KMS-11 (cell line): ENCODE data around the gene GAD1.

Experiments
- H2AFZ ChIP-seq: fragments of 200-600 bp; sonication (generic); 2 replicates; pipeline ENCODE4 v1.6.1; 2016; ENCODE audit warnings: antibody characterized with exemption, mixed run types, low read depth
- H3K27ac ChIP-seq: fragments of 200-600 bp; sonication (generic); 2 replicates; pipeline ENCODE4 v1.6.1; 2016; ENCODE audit warnings: mild to moderate bottlenecking, mixed run types
- H3K27me3 ChIP-seq: fragments of 200-600 bp; sonication (generic); 2 replicates; pipeline ENCODE4 v1.6.1; 2017; ENCODE audit warnings: mild to moderate bottlenecking, low read depth, mixed run types, moderate library complexity; ENCODE audit not compliant: insufficient read depth
- H3K36me3 ChIP-seq: fragments of 200-600 bp; sonication (generic); 2 replicates; pipeline ENCODE4 v1.6.1; 2017; ENCODE audit warnings: mild to moderate bottlenecking, mixed run types; ENCODE audit not compliant: insufficient read depth
- H3K4me1 ChIP-seq: fragments of 200-600 bp; sonication (generic); 2 replicates; pipeline ENCODE4 v1.6.1; 2016; ENCODE audit warnings: mild to moderate bottlenecking, low read depth, mixed run types; ENCODE audit not compliant: poor library complexity, severe bottlenecking
- H3K4me2 ChIP-seq: fragments of 200-600 bp; sonication (generic); 2 replicates; pipeline ENCODE4 v1.7.0; 2016; ENCODE audit warnings: mild to moderate bottlenecking, mixed run types
- H3K4me3 ChIP-seq: fragments of 200-600 bp; sonication (generic); IDR thresholded peaks from 2 replicates; pipeline ENCODE4 v1.6.1; 2017; ENCODE audit warnings: low read depth, low read length, mixed read lengths; ENCODE audit not compliant: insufficient read depth
- H3K79me2 ChIP-seq: fragments of 200-600 bp; sonication (generic); 2 replicates; pipeline ENCODE4 v1.6.1; 2016; ENCODE audit warnings: low read depth, mixed run types; ENCODE audit not compliant: insufficient read depth
- H3K9ac ChIP-seq: fragments of 200-600 bp; sonication (generic); 2 replicates; pipeline ENCODE4 v1.6.1; 2016; ENCODE audit warnings: mild to moderate bottlenecking, mixed run types
- H4K20me1 ChIP-seq: fragments of 200-600 bp; sonication (generic); 2 replicates; pipeline ENCODE4 v1.6.1; 2016; ENCODE audit warnings: mild to moderate bottlenecking, mixed run types; ENCODE audit not compliant: insufficient read depth
- CTCF ChIP-seq: fragments of 200-600 bp; sonication (generic); conservative IDR thresholded peaks from 2 replicates; pipeline ENCODE4 v1.6.1; 2017; ENCODE audit warnings: low read depth, mild to moderate bottlenecking, antibody characterized with exemption, low read length, moderate library complexity, mixed read lengths

Gene GAD1

GRCh38 chr2:170815746-170816503 lies 762 bp upstream of the GAD1 start:
- no peak overlapping the region for H3K9ac ChIP-seq
- no peaks in the 10 kb centered on the region for H3K36me3 ChIP-seq
- no peaks in the 10 kb centered on the region for H3K79me2 ChIP-seq
- peaks cover 9% of the 10 kb centered on the region for H3K4me1 ChIP-seq
- H2AFZ ChIP-seq, result peak overlapping the region; percentile 86
- no peaks in the 10 kb centered on the region for H4K20me1 ChIP-seq
- TF ChIP-seq CTCF, result peak; percentile 93
- peak overlapping the region; percentile 70 for H3K4me3 ChIP-seq
- H3K27me3 ChIP-seq, result peaks cover 40% of the 10 kb centered on the region
- H3K4me2 ChIP-seq, result peak overlapping the region; percentile 82
- no peak overlapping the region for H3K27ac ChIP-seq

- H3K36me3 ChIP-seq, result no peaks in the 10 kb centered on the region
- H3K9ac ChIP-seq, result no peak overlapping the region
- peak overlapping the region; percentile 86 for H2AFZ ChIP-seq
- no peak overlapping the region for H3K27ac ChIP-seq
- peaks cover 51% of the 10 kb centered on the region for H3K27me3 ChIP-seq
- peak overlapping the region; percentile 82 for H3K4me2 ChIP-seq
- H3K4me3 ChIP-seq, result peak overlapping the region; percentile 19
- H4K20me1 ChIP-seq, result no peaks in the 10 kb centered on the region
- H3K79me2 ChIP-seq, result no peaks in the 10 kb centered on the region
- no peak for TF ChIP-seq CTCF
- peaks cover 18% of the 10 kb centered on the region for H3K4me1 ChIP-seq
Measured at GRCh38 chr2:170817093-170818035, 677 bp downstream of the GAD1 start.

- Histone ChIP-seq H3K27me3 (peaks cover 51% of the 10 kb centered on the region), H3K4me1 (peaks cover 18% of the 10 kb centered on the region)
Measured at GRCh38 chr2:170818036-170818751, 1.5 kb downstream of the GAD1 start.

More at GRCh38 chr2:170818036-170818751, 1.5 kb downstream of the GAD1 start:
- H3K4me3 ChIP-seq, result peak overlapping the region; percentile 19
- H3K27ac ChIP-seq, result no peak overlapping the region
- H3K9ac ChIP-seq, result no peak overlapping the region
- peak overlapping the region; percentile 82 for H3K4me2 ChIP-seq
- no peaks in the 10 kb centered on the region for H4K20me1 ChIP-seq
- no peaks in the 10 kb centered on the region for H3K36me3 ChIP-seq
- peak overlapping the region; percentile 86; the same call in 1 of the 2 replicates for H2AFZ ChIP-seq
- TF ChIP-seq CTCF, result no peak
- H3K79me2 ChIP-seq, result no peaks in the 10 kb centered on the region
